HG02870 (cell line): ENCODE measurements around the gene DPYD.
"Not testable (repeated sequence)": the region's sequence is repeated elsewhere in the genome, so short reads cannot be mapped to it uniquely, and the experiment has no call there.

Experiments used
- ATAC-seq: cut with Tn5 transposase; IDR thresholded peaks from one replicate; pipeline ENCODE4 v1.9.1; 2021; ENCODE audit warnings: mild to moderate bottlenecking, moderate library complexity; ENCODE audit not compliant: unreplicated experiment

DPYD gene

GRCh38 chr1:97379387-97380075, 541.3 kb downstream of the DPYD start:
- ATAC-seq: no peak

GRCh38 chr1:97378596-97378995, 542.2 kb downstream of the DPYD start:
- no peak for ATAC-seq

- ATAC-seq: no peak
Observed at GRCh38 chr1:97377432-97378034, 543.3 kb downstream of the DPYD start.

- ATAC-seq: no peak
Observed at GRCh38 chr1:97373000-97373399, 547.8 kb downstream of the DPYD start.

GRCh38 chr1:97372531-97372930, 548.3 kb downstream of the DPYD start:
- no peak for ATAC-seq

GRCh38 chr1:97368296-97368695, 552.5 kb downstream of the DPYD start:
- ATAC-seq: no peak

GRCh38 chr1:97366984-97367383, 553.9 kb downstream of the DPYD start:
- ATAC-seq: no peak

- no peak for ATAC-seq
Observed at GRCh38 chr1:97365026-97365425, 555.8 kb downstream of the DPYD start.

- ATAC-seq: no peak
Observed at GRCh38 chr1:97364086-97364485, 556.7 kb downstream of the DPYD start.

- ATAC-seq: no peak
Observed at GRCh38 chr1:97356309-97356708, 564.5 kb downstream of the DPYD start.

GRCh38 chr1:97352936-97353382, 567.9 kb downstream of the DPYD start:
- ATAC-seq: no peak

- ATAC-seq: no peak
Observed at GRCh38 chr1:97351846-97352245, 569.0 kb downstream of the DPYD start.

GRCh38 chr1:97350662-97351061, 570.2 kb downstream of the DPYD start:
- no peak for ATAC-seq

GRCh38 chr1:97350241-97350640, 570.6 kb downstream of the DPYD start:
- ATAC-seq: no peak

GRCh38 chr1:97349794-97350193, 571.0 kb downstream of the DPYD start:
- not testable (repeated sequence) for ATAC-seq

GRCh38 chr1:97348599-97349265, 572.1 kb downstream of the DPYD start:
- ATAC-seq: no peak

- no peak for ATAC-seq
Observed at GRCh38 chr1:97340951-97341350, 579.9 kb downstream of the DPYD start.

GRCh38 chr1:97338347-97338746, 582.5 kb downstream of the DPYD start:
- ATAC-seq: no peak

GRCh38 chr1:97337250-97338030, 583.4 kb downstream of the DPYD start:
- ATAC-seq: no peak

GRCh38 chr1:97334454-97334853, 586.4 kb downstream of the DPYD start:
- ATAC-seq: no peak

- ATAC-seq: no peak
Observed at GRCh38 chr1:97332716-97333115, 588.1 kb downstream of the DPYD start.
